IPS-NIHi7 (cell line): ENCODE results near the gene LCE1D.

ENCODE experiments used
- DNase-seq: peaks from one replicate; pipeline ENCODE4 v3.0.0; 2012; ENCODE audit warnings: mixed read lengths; ENCODE audit errors: extremely low spot score

The LCE1D gene, protein sequence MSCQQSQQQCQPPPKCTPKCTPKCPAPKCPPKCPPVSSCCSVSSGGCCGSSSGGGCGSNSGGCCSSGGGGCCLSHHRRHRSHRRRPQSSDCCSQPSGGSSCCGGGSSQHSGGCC

DNA sequence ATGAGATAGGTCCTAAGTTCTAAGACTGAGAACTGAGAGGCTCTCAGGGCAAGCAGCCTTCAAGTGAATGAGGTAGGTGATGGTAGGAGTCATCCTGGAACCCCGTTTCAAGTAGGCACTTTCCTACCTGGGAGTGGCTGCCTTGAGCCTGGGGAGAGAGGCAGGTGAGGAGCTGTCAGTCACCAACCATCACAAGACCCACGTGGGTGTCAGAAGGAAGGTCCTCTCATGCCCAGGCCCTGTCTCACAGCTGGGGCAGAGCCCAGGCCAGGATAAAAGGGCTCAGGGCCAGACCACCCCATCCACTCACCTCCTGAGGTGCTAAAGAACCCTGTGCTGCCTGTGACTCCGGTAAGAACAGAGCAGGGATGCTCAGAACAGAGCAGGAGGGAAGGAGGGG is at the start of gene LCE1D:
Gene LCE1D (plus strand): TSS at position 301 of the 400 bp plus-strand sequence. CDS start 1,074 bp downstream, outside the sequence.
- no peak for DNase-seq

GRCh38 chr1:152747831-152748230 is 48.7 kb upstream of the LCE1D start:
- no peak for DNase-seq

GRCh38 chr1:152752225-152752624 is 44.3 kb upstream of the LCE1D start:
- no peak for DNase-seq

- no peak for DNase-seq
These were observed 42.9 kb upstream of the LCE1D start for GRCh38 chr1:152753586-152753985.

GRCh38 chr1:152756872-152757271 is 39.6 kb upstream of the LCE1D start:
- DNase-seq, result no peak

DNA sequence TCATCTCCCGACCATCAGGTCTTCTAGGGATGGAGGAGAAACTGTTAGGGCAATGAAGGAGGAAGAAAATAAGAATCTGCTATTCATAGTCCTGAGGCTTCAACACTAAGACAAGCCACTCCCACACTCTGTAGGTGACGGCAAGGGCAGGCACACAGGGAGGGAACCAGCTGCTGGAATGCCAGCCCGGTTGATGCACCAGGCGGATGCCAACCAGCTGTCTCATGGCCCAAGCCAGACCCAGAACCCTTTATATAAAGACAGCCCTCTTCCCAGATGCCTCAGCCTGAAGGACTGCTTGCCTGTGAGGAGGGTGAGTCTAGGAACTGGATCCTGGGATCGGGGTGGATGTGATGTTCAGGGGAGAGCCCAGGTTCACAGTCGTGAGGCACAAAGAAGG is 38.8 kb upstream of the LCE1D start, which contains the start of gene KPRP:
Gene KPRP (plus strand): TSS at position 279 of the 400 bp plus-strand sequence. CDS start 1,564 bp downstream, outside the sequence.
- DNase-seq, result no peak

- DNase-seq, result no peak
These were observed 37.9 kb upstream of the LCE1D start for GRCh38 chr1:152758636-152759035.

GRCh38 chr1:152759453-152760173 is 36.9 kb upstream of the LCE1D start:
- DNase-seq, result no peak

- no peak for DNase-seq
These were observed 35.9 kb upstream of the LCE1D start for GRCh38 chr1:152760551-152761190.

DNA sequence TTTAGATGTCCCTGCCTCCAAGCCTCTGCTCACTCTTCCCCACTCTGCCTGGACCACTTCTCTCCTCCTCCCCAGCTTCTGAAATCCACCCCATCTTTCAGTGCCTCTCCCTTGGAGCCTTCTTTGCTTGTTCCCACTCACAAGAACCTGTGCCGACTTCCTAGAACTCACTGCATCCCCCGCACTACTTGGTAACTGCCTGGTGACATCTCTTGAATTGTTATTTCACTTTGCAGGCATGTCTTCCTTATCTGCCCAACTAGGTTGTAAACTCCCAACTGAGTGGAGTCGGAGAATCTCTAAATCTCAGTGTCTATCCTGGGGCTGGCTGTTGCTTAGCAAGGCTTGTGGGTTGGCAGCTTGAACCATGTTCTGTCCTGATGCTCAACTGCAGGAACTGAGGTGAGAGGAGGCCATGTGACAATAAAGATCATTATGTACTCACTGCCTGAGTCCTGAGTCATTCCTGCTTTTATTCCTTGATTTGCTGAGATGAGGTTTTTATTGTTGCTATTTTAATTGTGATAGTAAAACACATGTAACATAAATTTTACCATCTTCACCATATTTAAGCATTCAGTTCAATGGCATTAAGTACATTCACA is 34.8 kb upstream of the LCE1D start:
- no peak for DNase-seq

- DNase-seq, result no peak
These were observed 27.5 kb upstream of the LCE1D start for GRCh38 chr1:152768847-152769533.

DNA sequence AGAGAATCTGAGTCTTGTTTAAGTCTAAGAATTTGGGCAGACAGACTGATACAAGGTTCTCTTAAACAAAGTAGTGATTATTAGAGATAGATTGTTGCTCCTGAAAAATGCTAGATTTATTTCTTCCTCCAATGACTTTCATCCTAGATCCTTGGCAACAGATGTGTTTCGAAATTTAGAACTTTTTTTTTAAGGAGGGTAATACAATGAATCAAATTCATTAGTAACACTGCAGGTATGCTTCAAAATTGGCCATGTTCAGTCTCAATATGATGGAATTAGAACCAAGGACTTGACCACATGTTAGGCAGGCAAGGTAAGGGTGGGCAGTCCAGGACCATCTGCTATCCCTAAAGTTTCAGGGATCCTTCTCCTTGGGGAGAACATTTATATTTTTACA is 26.1 kb upstream of the LCE1D start:
- DNase-seq, result no peak

DNA sequence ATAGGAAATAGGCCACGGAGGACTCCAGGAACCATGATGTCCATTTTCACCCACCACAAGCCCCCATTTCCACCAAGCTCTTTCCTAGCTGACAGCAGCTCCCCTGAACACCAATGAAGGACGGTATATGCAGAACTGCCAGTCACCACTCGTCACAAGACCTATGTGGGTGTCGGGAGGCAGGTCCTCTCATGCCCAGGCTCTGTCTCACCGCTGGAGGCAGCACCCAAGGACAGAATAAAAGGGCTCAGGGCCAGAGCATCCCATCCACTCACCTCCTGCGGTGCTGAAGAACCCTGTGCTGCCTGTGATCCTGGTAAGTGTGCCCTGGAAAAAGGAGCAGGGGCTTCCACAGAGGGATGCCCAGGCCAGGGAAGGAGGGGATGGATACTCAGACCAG is 21.6 kb upstream of the LCE1D start, which contains the start of gene LCE1F:
Gene LCE1F (plus strand): TSS at position 266 of the 400 bp plus-strand sequence. CDS start 1,232 bp downstream, outside the sequence.
- DNase-seq, result no peak

- no peak for DNase-seq
These were observed 20.2 kb upstream of the LCE1D start for GRCh38 chr1:152776361-152776760.

DNA sequence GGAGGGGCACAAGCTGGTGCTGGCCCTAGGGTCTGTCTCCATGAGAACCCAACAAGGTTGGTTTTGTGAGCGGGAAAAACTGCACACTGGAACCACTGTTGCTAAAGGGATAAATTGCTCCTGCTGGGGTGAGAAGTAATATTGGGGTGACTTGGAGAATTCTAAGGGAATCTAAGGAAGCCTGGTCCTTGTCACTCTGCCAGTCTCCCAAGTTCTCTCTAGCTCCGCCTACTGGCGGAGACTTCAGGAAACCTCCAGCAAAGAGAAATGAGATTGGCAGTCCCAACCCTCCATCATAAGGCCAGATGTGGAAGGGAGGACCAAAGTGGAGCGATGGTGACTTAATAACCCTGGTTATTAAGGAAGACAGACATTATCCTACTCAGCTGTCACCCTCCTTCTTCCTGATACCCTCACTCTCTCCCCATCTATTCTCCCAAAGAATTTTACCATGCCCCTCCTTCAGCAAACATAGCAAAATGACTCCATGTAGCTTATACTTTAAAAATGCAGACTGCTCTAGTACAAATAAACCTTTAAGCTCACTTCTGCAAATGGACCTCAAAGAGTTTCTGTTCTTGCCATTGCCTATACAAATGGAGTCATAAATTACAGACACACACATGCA is 18.9 kb upstream of the LCE1D start:
- DNase-seq, result no peak

DNA sequence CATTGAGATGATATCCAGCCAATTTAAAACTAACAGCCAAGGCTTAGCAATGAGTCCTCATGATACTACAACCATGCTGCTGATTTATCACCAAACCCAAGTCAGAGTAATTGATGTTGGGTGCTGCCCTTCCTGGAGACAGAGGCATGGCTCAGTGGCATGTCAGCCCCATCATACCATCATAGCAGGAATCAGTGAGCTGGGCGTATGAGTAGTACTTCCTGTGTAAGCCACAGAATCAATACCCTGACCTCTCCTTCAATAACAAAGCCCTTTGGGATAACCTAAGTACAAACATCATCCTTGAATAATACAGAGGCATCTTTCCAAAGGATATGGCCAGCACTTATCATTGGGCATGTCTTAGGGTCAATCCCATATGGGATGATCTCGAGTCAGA is 13.4 kb upstream of the LCE1D start:
- DNase-seq, result no peak

DNA sequence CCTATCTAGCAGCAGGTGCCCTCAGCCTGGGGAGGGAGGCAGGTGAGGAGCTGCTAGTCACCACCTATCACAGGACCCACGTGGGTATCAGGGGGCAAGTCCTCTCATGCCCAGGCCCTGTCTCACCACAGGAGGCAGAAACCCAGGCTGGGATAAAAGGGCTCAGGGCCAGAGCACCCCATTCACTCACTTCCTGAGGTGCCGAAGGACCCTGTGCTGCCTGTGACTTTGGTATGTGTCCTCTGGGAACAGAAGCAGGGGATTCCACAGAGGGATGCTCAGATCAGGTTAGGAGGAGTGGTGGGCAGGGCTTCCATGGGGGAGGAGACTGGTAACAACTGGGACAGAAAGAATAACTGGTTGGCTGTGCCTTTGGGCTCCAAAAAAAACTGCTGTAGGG is 10.4 kb upstream of the LCE1D start, which contains the start of gene LCE1E:
Gene LCE1E (plus strand): TSS at position 181 of the 400 bp plus-strand sequence. CDS start 1,043 bp downstream, outside the sequence.
- no peak for DNase-seq

GRCh38 chr1:152795686-152796085 is 835 bp upstream of the LCE1D start:
- DNase-seq, result no peak

DNA sequence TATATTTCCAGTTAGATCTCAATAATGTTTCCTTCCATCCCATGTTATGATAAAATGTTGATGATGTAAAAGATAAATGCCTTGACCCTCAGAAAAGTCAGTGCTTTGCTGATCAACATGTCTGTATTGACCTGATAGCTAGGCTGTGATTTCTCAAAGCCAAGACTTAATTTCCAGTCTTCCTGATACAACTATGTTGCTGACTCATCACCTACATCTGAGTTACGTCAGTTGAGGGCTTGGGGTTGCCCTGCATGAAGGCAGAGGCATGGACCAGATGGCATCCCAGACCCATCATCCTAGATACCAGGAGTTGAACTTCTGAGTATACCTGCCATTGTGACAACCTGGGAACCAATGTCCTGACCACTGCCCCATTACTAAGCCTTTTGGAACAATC is 4.8 kb downstream of the LCE1D start:
- no peak for DNase-seq

DNA sequence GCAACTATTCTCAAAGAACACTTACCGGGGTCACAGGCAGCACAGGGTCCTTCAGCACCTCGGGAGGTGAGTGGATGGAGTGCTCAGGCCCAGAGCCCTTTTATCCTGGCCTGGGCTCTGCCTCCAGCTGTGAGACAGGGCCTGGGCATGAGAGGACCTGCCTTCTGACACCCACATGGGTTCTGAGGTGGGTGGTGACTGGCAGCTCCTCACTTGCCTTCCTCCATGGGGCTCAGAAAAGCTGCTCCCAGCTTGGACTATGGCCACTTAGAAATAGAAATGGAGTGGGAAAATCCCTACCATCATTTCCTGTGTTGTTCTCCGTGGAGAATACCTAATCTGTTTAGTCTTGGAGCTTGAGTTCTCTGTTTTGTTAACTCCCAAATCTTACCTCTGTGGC is 10.1 kb downstream of the LCE1D start, which contains the start of gene LCE1C:
Gene LCE1C (minus strand): TSS at position 76 of the 400 bp plus-strand sequence. CDS start 1,173 bp downstream, outside the sequence.
- no peak for DNase-seq

DNA sequence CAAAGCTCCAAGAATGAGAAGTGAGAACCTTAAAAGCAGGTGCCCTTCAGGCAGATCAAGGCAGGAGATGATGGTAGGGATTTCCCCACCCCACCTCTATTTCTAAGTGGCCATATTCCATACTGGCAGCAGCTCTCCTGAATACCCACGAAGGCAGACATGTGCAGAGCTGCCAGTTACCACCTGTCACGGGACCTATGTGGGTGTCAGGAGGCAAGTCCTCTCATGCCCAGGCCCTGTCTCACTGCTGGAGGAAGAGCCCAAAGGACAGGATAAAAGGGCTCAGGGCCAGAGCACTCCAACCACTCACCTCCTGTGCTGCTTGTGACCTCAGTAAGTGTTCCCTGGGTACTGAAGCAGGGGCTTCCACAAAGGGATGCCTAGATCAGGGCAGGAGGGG is 14.5 kb downstream of the LCE1D start:
- no peak for DNase-seq
